K562 (cell line): ENCODE results near the gene ILKAP. TPM values are rescaled to one million over a fixed set of nuclear protein-coding genes. Genes with fewer than 3 reads are reported as not detected.

Source experiments
- BCOR ChIP-seq: fragments of 450-650 bp; IDR thresholded peaks from 2 replicates; pipeline ENCODE4 v1.6.1; 2016
- CBFA2T3 ChIP-seq: fragments of 450-650 bp; IDR thresholded peaks from 2 replicates; pipeline ENCODE4 v1.6.1; 2017
- CREBBP ChIP-seq: IDR thresholded peaks from one replicate; pipeline ENCODE4 v1.6.1; 2012; ENCODE audit warnings: low read depth, mild to moderate bottlenecking, control low read depth, inconsistent platforms, low read length
- DPF2 ChIP-seq: fragments of 450-650 bp; IDR thresholded peaks from 2 replicates; pipeline ENCODE4 v1.6.1; 2016
- ELF1 ChIP-seq: fragments of 200-800 bp; sonication (Bioruptor generic); IDR thresholded peaks from 2 replicates; pipeline ENCODE4 v1.6.1; 2016; ENCODE audit warnings: missing genetic modification characterization, missing compliant biosample characterization
- ELF4 ChIP-seq: fragments of 450-650 bp; formaldehyde crosslinking; IDR thresholded peaks from 2 replicates; pipeline ENCODE4 v1.4.0; 2022; ENCODE audit warnings: missing genetic modification characterization
- HDAC3 ChIP-seq: fragments of 450-650 bp; IDR thresholded peaks from 2 replicates; pipeline ENCODE4 v1.6.1; 2018; ENCODE audit warnings: borderline replicate concordance, mild to moderate bottlenecking, moderate library complexity; ENCODE audit not compliant: partially characterized antibody
- MAFF ChIP-seq: IDR thresholded peaks from 2 replicates; pipeline ENCODE4 v1.6.1; 2012; ENCODE audit warnings: low read length, improper control_type of control experiment
- SOX6 ChIP-seq: fragments of 450-650 bp; IDR thresholded peaks from 2 replicates; pipeline ENCODE4 v1.6.1; 2014; ENCODE audit warnings: mild to moderate bottlenecking
- SUPT5H ChIP-seq: fragments of 450-650 bp; IDR thresholded peaks from 2 replicates; pipeline ENCODE4 v1.6.1; 2016
- TRIM24 ChIP-seq, 2 experiments: fragments of 450-650 bp; IDR thresholded peaks; 2 replicates each; pipeline ENCODE4 v1.6.1; 2016
- YY1 ChIP-seq, 3 experiments: IDR thresholded peaks; 2 replicates each; pipeline ENCODE4 v1.6.1; 2011; ENCODE audit warnings: low read length in 2 of 3, mild to moderate bottlenecking in 2 of 3, moderate library complexity in 2 of 3, borderline replicate concordance in 1 of 3, control low read depth in 1 of 3, low read depth in 1 of 3; ENCODE audit not compliant: insufficient read depth in 3 of 3, insufficient replicate concordance in 2 of 3, control insufficient read depth in 1 of 3, insufficient read length in 1 of 3; ENCODE audit errors: extremely low read depth in 1 of 3
- ZFX ChIP-seq: sonication (generic); formaldehyde crosslinking; IDR thresholded peaks from 2 replicates; pipeline ENCODE4 v1.8.0; 2022; ENCODE audit warnings: mild to moderate bottlenecking, missing genetic modification reagents, moderate library complexity
- ZNF384 ChIP-seq: IDR thresholded peaks from 2 replicates; pipeline ENCODE4 v1.6.1; 2012; ENCODE audit warnings: low read depth, low read length, improper control_type of control experiment
- ZNF79 ChIP-seq: fragments of 250-450 bp; sonication (Bioruptor Pico); IDR thresholded peaks from 2 replicates; pipeline ENCODE4 v1.4.0; 2020; ENCODE audit warnings: low read depth, mild to moderate bottlenecking, moderate library complexity
- polyA plus RNA-seq, 8 experiments: library from polyadenylated mRNA; depleted of rRNA in 4 of 8; stranded (reverse) in 5 of 8; unstranded in 3 of 8; fragments of >200 nt; fragmentation: Nextera tagmentation in 2 of 8; fragmentation: Illumina TruSeq in 1 of 8; extraction: Ambion mirVana in 2 of 8; extraction: Trizol in 1 of 8; gene quantifications; 2 replicates each; pipeline versions ENCODE4 v1.2.1 to v1.2.3, GENCODE V29; 2011 to 2014; ENCODE audit warnings: inconsistent platforms in 1 of 8, missing spikeins in 1 of 8
- total RNA-seq, 7 experiments: library from RNA; depleted of rRNA in 6 of 7; stranded (reverse); fragments of >200 nt in 6 of 7; fragmentation: Illumina TruSeq in 2 of 7; extraction: Trizol in 2 of 7; gene quantifications; 2 replicates each; pipeline versions ENCODE4 v1.2.1 to v1.2.3, GENCODE V29; 2011 to 2021; ENCODE audit warnings: low replicate concordance in 1 of 7
- TF ChIP-seq, protein P1 (sequence below): fragments of 450-650 bp; IDR thresholded peaks from one replicate; pipeline ENCODE4 v1.6.1; 2018; ENCODE audit warnings: mild to moderate bottlenecking, moderate library complexity; ENCODE audit not compliant: partially characterized antibody
- TF ChIP-seq, protein P2 (sequence below), 2 experiments: fragments of 450-650 bp in 1 of 2; IDR thresholded peaks; 2 replicates each; pipeline ENCODE4 v1.6.1; 2011 to 2017; ENCODE audit warnings: low read depth in 2 of 2, antibody characterized with exemption in 1 of 2, borderline replicate concordance in 1 of 2, low read length in 1 of 2, mild to moderate bottlenecking in 1 of 2, mixed read lengths in 1 of 2; ENCODE audit not compliant: control insufficient read depth in 1 of 2
- TF ChIP-seq, protein P3 (sequence below): fragments of 250-450 bp; sonication (Bioruptor Pico); IDR thresholded peaks from 2 replicates; pipeline ENCODE4 v1.9.0; 2021; ENCODE audit warnings: mild to moderate bottlenecking, inconsistent platforms

The ILKAP gene
- total and polyA plus RNA-seq, 9 of the 15 experiments (the other 6 are each of a cell fraction or from before 2014, with no cell fraction given) = 3.1 to 43.9 (median 20.7) TPM

DNA sequence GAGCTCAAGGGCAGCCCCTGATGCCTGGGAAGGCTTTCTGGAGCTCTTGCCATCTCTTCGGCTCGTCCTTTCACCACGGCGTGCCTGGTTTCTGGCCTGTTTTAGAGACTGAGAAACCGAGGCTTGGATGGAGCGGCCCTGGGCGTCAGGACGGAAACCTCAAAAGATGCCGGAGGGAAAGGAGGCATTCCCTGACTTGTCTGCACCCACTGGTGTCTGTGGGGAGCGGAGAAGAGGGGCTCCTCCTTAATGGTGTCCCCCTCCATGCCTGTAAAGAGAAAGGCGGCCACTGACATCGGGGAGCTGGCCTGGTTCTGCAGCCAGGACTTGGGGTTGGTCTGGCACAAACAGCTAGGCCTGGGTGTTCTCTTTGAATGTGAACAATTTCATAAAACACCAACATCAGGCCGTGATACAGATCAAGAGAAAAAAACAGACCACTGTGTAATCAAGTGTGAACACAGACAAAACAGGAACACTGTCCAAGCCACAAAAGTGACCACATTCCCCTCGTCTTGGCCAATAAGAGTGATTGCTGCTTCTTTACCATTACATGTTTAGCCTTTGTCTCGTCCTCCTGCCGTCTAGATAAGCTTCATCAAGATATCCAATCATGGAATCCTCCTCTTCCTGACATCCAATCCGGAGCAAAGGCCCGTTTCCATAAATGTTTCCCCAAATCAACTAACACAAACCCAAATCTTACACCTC, 633 bp upstream of the ILKAP start (continued):
- TF ChIP-seq CREBBP (no peak), ELF1 (tag) (peak; percentile 25; the same call in 1 of the 2 replicates), YY1 (IDR thresholded peaks at IDR 0.05; ENCODE audit: borderline replicate concordance in 1 of 3, control insufficient read depth in 1 of 3, extremely low read depth in 1 of 3, insufficient read depth in 3 of 3, insufficient read length in 1 of 3, insufficient replicate concordance in 2 of 3, low read depth in 1 of 3, low read length in 2 of 3) (no peak), SOX6 (peak; percentile 93), DPF2 (peak; percentile 59), ZFX (peak; percentile 65), ZNF384 (peak; percentile 59; the same call in 1 of the 2 replicates), HDAC3 (no peak), BCOR (0 out of 2 replicates have a peak, but pooled peaks have one; percentile 31), ZNF79 (CRISPR knock-in tag) (peak; percentile 71), ELF4 (CRISPR knock-in tag) (no peak), SUPT5H (0 out of 2 replicates have a peak, but pooled peaks have one; percentile 49), TRIM24 (IDR thresholded peaks at IDR 0.05) (peak; percentile 16 to 29; a peak in 2 of 4 replicates), MAFF (no peak), CBFA2T3 (peak; percentile 51)
- TF ChIP-seq, protein P1, sequence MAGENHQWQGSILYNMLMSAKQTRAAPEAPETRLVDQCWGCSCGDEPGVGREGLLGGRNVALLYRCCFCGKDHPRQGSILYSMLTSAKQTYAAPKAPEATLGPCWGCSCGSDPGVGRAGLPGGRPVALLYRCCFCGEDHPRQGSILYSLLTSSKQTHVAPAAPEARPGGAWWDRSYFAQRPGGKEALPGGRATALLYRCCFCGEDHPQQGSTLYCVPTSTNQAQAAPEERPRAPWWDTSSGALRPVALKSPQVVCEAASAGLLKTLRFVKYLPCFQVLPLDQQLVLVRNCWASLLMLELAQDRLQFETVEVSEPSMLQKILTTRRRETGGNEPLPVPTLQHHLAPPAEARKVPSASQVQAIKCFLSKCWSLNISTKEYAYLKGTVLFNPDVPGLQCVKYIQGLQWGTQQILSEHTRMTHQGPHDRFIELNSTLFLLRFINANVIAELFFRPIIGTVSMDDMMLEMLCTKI = no peak
- TF ChIP-seq, protein P2, sequence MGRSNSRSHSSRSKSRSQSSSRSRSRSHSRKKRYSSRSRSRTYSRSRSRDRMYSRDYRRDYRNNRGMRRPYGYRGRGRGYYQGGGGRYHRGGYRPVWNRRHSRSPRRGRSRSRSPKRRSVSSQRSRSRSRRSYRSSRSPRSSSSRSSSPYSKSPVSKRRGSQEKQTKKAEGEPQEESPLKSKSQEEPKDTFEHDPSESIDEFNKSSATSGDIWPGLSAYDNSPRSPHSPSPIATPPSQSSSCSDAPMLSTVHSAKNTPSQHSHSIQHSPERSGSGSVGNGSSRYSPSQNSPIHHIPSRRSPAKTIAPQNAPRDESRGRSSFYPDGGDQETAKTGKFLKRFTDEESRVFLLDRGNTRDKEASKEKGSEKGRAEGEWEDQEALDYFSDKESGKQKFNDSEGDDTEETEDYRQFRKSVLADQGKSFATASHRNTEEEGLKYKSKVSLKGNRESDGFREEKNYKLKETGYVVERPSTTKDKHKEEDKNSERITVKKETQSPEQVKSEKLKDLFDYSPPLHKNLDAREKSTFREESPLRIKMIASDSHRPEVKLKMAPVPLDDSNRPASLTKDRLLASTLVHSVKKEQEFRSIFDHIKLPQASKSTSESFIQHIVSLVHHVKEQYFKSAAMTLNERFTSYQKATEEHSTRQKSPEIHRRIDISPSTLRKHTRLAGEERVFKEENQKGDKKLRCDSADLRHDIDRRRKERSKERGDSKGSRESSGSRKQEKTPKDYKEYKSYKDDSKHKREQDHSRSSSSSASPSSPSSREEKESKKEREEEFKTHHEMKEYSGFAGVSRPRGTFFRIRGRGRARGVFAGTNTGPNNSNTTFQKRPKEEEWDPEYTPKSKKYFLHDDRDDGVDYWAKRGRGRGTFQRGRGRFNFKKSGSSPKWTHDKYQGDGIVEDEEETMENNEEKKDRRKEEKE (IDR thresholded peaks at IDR 0.05; ENCODE audit: borderline replicate concordance in 1 of 2, control insufficient read depth in 1 of 2, low read depth in 2 of 2, low read length in 1 of 2) = no peak
- TF ChIP-seq, protein P3, sequence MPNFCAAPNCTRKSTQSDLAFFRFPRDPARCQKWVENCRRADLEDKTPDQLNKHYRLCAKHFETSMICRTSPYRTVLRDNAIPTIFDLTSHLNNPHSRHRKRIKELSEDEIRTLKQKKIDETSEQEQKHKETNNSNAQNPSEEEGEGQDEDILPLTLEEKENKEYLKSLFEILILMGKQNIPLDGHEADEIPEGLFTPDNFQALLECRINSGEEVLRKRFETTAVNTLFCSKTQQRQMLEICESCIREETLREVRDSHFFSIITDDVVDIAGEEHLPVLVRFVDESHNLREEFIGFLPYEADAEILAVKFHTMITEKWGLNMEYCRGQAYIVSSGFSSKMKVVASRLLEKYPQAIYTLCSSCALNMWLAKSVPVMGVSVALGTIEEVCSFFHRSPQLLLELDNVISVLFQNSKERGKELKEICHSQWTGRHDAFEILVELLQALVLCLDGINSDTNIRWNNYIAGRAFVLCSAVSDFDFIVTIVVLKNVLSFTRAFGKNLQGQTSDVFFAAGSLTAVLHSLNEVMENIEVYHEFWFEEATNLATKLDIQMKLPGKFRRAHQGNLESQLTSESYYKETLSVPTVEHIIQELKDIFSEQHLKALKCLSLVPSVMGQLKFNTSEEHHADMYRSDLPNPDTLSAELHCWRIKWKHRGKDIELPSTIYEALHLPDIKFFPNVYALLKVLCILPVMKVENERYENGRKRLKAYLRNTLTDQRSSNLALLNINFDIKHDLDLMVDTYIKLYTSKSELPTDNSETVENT (CRISPR knock-in tag) = no peak
